Smooth muscle cell (in vitro differentiated cells): ENCODE measurements around the gene NOX5. TPM values are rescaled to one million over a fixed set of nuclear protein-coding genes. Genes with fewer than 3 reads are reported as not detected.
A peak's percentile ranks its signal among the peaks of the same experiment; 100 is the strongest.

ENCODE experiments used
- DNase-seq: peaks from one replicate; lab custom pipeline; 2025; ENCODE audit not compliant: unreplicated experiment; lab: John Stamatoyannopoulos, UW
- H2AFZ ChIP-seq: fragments of 200-600 bp; sonication (generic); 2 replicates; pipeline ENCODE4 v1.6.0; 2016; ENCODE audit warnings: antibody characterized with exemption, low read depth, mild to moderate bottlenecking
- H3F3A ChIP-seq: fragments of 200-600 bp; sonication (generic); 2 replicates; pipeline ENCODE4 v1.6.0; 2017; ENCODE audit warnings: antibody characterized with exemption, low read depth
- H3K27ac ChIP-seq: fragments of 200-600 bp; sonication (generic); 2 replicates; pipeline ENCODE4 v1.5.1; 2016; ENCODE audit warnings: low read depth, mild to moderate bottlenecking
- H3K27me3 ChIP-seq: fragments of 200-600 bp; sonication (generic); 2 replicates; pipeline ENCODE4 v1.6.1; 2016; ENCODE audit warnings: low read depth, mild to moderate bottlenecking
- H3K36me3 ChIP-seq: fragments of 200-600 bp; sonication (generic); 2 replicates; pipeline ENCODE4 v1.5.1; 2016; ENCODE audit warnings: low read depth
- H3K4me1 ChIP-seq: fragments of 200-600 bp; sonication (generic); 2 replicates; pipeline ENCODE4 v1.5.1; 2016; ENCODE audit warnings: low read depth
- H3K4me2 ChIP-seq: fragments of 200-600 bp; sonication (generic); 2 replicates; pipeline ENCODE4 v1.6.0; 2016; ENCODE audit warnings: mild to moderate bottlenecking
- H3K4me3 ChIP-seq: fragments of 200-600 bp; sonication (generic); 2 replicates; pipeline ENCODE4 v1.5.1; 2016; ENCODE audit warnings: mild to moderate bottlenecking
- H3K79me2 ChIP-seq: fragments of 200-600 bp; sonication (generic); 2 replicates; pipeline ENCODE4 v1.6.0; 2016; ENCODE audit warnings: low read depth, mild to moderate bottlenecking
- H3K9ac ChIP-seq: fragments of 200-600 bp; sonication (generic); 2 replicates; pipeline ENCODE4 v1.6.0; 2016; ENCODE audit warnings: low read depth
- H3K9me3 ChIP-seq: fragments of 200-600 bp; sonication (generic); replicated peaks from 2 replicates; pipeline ENCODE4 v1.5.1; 2016; ENCODE audit warnings: low read depth
- H4K20me1 ChIP-seq: fragments of 200-600 bp; sonication (generic); 2 replicates; pipeline ENCODE4 v1.6.0; 2016; ENCODE audit warnings: low read depth
- CTCF ChIP-seq: fragments of 200-600 bp; sonication (generic); IDR thresholded peaks from 2 replicates; pipeline ENCODE4 v1.5.1; 2017; ENCODE audit warnings: borderline replicate concordance, mild to moderate bottlenecking, antibody characterized with exemption; ENCODE audit not compliant: insufficient read depth, poor library complexity, severe bottlenecking
- WGBS: methylation state at CpG from one replicate; pipeline ENCODE4 v1.1.7; 2016; ENCODE audit warnings: low lambda C conversion rate; 5-methylcytosine and 5-hydroxymethylcytosine counted together
- polyA plus RNA-seq: library from polyadenylated mRNA; unstranded; fragments of >200 nt; fragmentation: Nextera tagmentation; extraction: Ambion mirVana; gene quantifications from 2 replicates; pipeline ENCODE4 v1.2.1, GENCODE V29; 2016
- total RNA-seq: library from RNA; depleted of rRNA; stranded (reverse); fragments of >200 nt; gene quantifications from 2 replicates; pipeline ENCODE4 v1.2.3, GENCODE V29; 2014

The NOX5 gene
- total and polyA plus RNA-seq, 2 experiments from 2014 or later = 0.16 to 0.22 TPM

- Histone ChIP-seq H4K20me1 (no peaks in the 10 kb centered on the region), H3K4me1 (no peaks in the 10 kb centered on the region), H3K9ac (no peak overlapping the region), H3K9me3 (no peaks in the 10 kb centered on the region), H3F3A (peaks cover 12% of the 10 kb centered on the region), H3K4me2 (no peak overlapping the region), H3K27ac (no peak overlapping the region), H3K79me2 (no peaks in the 10 kb centered on the region), H3K4me3 (no peak overlapping the region), H3K27me3 (no peaks in the 10 kb centered on the region), H2AFZ (no peak overlapping the region), H3K36me3 (no peaks in the 10 kb centered on the region)
- WGBS = 95% methylated on average over 5 of the region's 5 CpGs
- TF ChIP-seq CTCF = no peak
- DNase-seq = no peak
Observed at GRCh38 chr15:69009341-69009740, 5.2 kb upstream of the NOX5 start.

DNA sequence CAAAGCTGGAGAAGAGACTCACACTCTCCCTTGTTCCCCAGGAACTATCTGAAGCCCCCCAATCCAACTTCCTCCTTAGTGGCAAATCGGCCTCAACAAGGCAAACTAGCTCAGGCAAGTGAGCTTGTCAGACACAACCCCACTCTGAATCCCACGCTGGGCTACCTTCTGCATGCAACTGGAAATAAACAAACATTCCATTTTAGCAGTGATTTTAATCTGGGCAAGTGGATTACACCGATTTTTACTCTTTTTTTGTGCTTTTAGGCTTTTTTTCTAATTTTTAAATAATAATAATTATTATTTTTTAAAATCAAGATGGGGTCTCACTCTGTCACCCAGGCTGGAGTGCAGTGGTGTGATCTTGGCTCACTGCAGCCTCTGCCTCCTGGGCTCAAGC lies 2.9 kb upstream of the NOX5 start:
- no peaks in the 10 kb centered on the region for H3K4me1 ChIP-seq
- 95% methylated on average over 3 of the region's 3 CpGs for WGBS
- DNase-seq = no peak
- TF ChIP-seq CTCF = no peak
- no peaks in the 10 kb centered on the region for H3K9me3 ChIP-seq
- H3K4me3 ChIP-seq = no peak overlapping the region
- no peaks in the 10 kb centered on the region for H4K20me1 ChIP-seq
- H3F3A ChIP-seq = peaks cover 12% of the 10 kb centered on the region
- H3K36me3 ChIP-seq = no peaks in the 10 kb centered on the region
- H2AFZ ChIP-seq = no peak overlapping the region
- H3K4me2 ChIP-seq = no peak overlapping the region
- no peaks in the 10 kb centered on the region for H3K79me2 ChIP-seq
- no peaks in the 10 kb centered on the region for H3K27me3 ChIP-seq
- no peak overlapping the region for H3K27ac ChIP-seq
- H3K9ac ChIP-seq = no peak overlapping the region

DNA sequence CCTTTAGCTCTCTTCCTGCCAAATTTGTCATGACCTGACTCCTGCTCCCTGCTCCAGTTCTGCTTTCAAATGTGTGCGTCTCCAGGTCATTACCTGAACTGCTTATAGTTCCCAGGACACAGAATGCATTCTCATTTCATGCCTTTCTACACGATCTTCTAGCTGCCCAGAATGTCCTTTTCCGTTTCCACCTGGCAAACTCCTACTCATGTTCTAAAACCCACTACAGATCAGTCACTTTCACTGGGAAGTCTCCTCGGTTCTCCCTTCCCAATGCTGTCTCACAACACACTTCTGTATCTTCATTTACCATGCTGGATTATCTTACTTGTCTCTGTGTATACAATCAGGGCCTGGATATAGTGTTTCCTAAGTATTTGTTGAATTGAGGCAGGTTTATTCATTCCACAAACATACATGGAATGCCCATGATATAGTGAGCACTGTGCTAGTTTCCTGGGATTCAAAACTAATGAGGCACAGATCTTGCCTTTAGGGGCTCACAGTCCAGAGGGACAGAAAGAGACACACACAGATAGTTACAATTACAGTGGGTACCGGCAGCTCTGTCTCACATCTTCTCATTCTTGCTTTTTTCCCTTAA lies 1.6 kb upstream of the NOX5 start:
- H3K27ac ChIP-seq = peak overlapping the region; percentile 20
- H3F3A ChIP-seq = peaks cover 12% of the 10 kb centered on the region
- 55% methylated on average over 5 of the region's 5 CpGs for WGBS
- no peaks in the 10 kb centered on the region for H3K79me2 ChIP-seq
- no peak overlapping the region for H2AFZ ChIP-seq
- no peaks in the 10 kb centered on the region for H3K4me1 ChIP-seq
- no peak overlapping the region for H3K4me3 ChIP-seq
- DNase-seq = no peak
- no peaks in the 10 kb centered on the region for H4K20me1 ChIP-seq
- H3K9me3 ChIP-seq = no peaks in the 10 kb centered on the region
- H3K27me3 ChIP-seq = no peaks in the 10 kb centered on the region
- no peak overlapping the region for H3K9ac ChIP-seq
- no peak for TF ChIP-seq CTCF
- H3K4me2 ChIP-seq = peak overlapping the region; percentile 65
- no peaks in the 10 kb centered on the region for H3K36me3 ChIP-seq

- Histone ChIP-seq H3K9ac (no peak overlapping the region), H3K27me3 (no peaks in the 10 kb centered on the region), H3K4me1 (no peaks in the 10 kb centered on the region), H3K9me3 (no peaks in the 10 kb centered on the region), H3K36me3 (no peaks in the 10 kb centered on the region), H3K27ac (no peak overlapping the region), H4K20me1 (no peaks in the 10 kb centered on the region), H3K4me2 (peak overlapping the region; percentile 65), H3K79me2 (no peaks in the 10 kb centered on the region), H3F3A (peaks cover 12% of the 10 kb centered on the region), H2AFZ (no peak overlapping the region), H3K4me3 (no peak overlapping the region)
- no peak for DNase-seq
- no peak for TF ChIP-seq CTCF
- WGBS = 72% methylated on average over 4 of the region's 4 CpGs
Observed at GRCh38 chr15:69013726-69014406, 629 bp upstream of the NOX5 start.
